ENCODE measurements around the gene MAP6D1.

MAP6D1 gene

GRCh38 chr3:183817639-183818038 is 7.7 kb downstream of the MAP6D1 start:
- no peak overlapping the region for H3K4me3 ChIP-seq (ENCODE audit: low read depth, low read length)
- no peak for TF ChIP-seq CTCF (conservative IDR thresholded peaks at IDR 0.05; ENCODE audit: low read depth, low read length)
- DNase-seq (ENCODE audit: low read depth) = no peak

- TF ChIP-seq CTCF (conservative IDR thresholded peaks at IDR 0.05; ENCODE audit: low read depth, low read length) = no peak
- no peak overlapping the region for H3K4me3 ChIP-seq (ENCODE audit: low read depth, low read length)
- DNase-seq (ENCODE audit: low read depth) = no peak
Observed at GRCh38 chr3:183816681-183817510, 8.5 kb downstream of the MAP6D1 start.

- no peak overlapping the region for H3K4me3 ChIP-seq (ENCODE audit: low read depth, low read length)
- DNase-seq (ENCODE audit: low read depth) = no peak
- TF ChIP-seq CTCF (conservative IDR thresholded peaks at IDR 0.05; ENCODE audit: low read depth, low read length) = no peak
Observed at GRCh38 chr3:183815951-183816475, 9.4 kb downstream of the MAP6D1 start.

- H3K4me3 ChIP-seq (ENCODE audit: low read depth, low read length) = no peak overlapping the region
- no peak for DNase-seq (ENCODE audit: low read depth)
- no peak for TF ChIP-seq CTCF (conservative IDR thresholded peaks at IDR 0.05; ENCODE audit: low read depth, low read length)
Observed at GRCh38 chr3:183815563-183815940, 9.8 kb downstream of the MAP6D1 start.

- no peak overlapping the region for H3K4me3 ChIP-seq (ENCODE audit: low read depth, low read length)
- TF ChIP-seq CTCF (conservative IDR thresholded peaks at IDR 0.05; ENCODE audit: low read depth, low read length) = no peak
- no peak for DNase-seq (ENCODE audit: low read depth)
Observed at GRCh38 chr3:183814240-183814639, 11.1 kb downstream of the MAP6D1 start.

- TF ChIP-seq CTCF (conservative IDR thresholded peaks at IDR 0.05; ENCODE audit: low read depth, low read length) = no peak
- DNase-seq (ENCODE audit: low read depth) = no peak
- no peak overlapping the region for H3K4me3 ChIP-seq (ENCODE audit: low read depth, low read length)
Observed at GRCh38 chr3:183812761-183813445, 12.5 kb downstream of the MAP6D1 start.

Data from choroid plexus epithelial cell (primary cell).